ENCODE data around the gene CASKIN2.
A peak's percentile ranks its signal among the peaks of the same experiment; 100 is the strongest.
"Not testable (repeated sequence)": the region's sequence is repeated elsewhere in the genome, so short reads cannot be mapped to it uniquely, and the experiment has no call there.

CASKIN2 gene

GRCh38 chr17:75520413-75520812 lies 5.1 kb upstream of the CASKIN2 start:
- not testable (repeated sequence) for DNase-seq

- no peak for DNase-seq
These were observed 3.7 kb upstream of the CASKIN2 start for GRCh38 chr17:75518983-75519537.

GRCh38 chr17:75518201-75518600 lies 2.9 kb upstream of the CASKIN2 start:
- DNase-seq, result peak; percentile 55

DNA sequence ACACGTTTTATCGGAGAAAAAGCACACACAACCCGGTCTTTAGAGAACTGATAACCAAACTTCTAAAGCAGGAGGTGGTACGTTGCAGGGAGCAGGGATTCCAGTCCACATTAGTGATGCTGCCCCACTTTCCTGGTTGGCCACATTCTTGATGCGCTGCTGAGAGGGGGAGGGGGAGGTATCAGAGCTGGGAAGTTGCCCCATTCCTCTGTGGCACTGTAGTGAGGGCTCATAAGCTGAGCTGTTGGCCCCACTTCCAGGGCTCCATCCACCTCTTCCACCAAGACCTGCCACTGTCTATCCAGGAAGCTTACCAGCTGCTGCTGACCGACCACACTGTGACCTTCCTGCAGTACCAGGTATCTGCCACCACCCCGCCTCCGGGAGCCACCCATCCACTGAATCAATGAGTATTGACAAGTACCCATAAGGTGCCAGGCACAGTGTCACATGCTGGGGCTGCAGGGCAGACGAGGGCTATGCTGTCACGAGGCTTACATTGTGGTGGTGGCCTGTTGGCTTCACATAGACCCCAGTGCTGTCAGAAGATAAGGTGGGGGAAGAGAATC lies 2.0 kb upstream of the CASKIN2 start:
- peak; percentile 57 for DNase-seq

DNA sequence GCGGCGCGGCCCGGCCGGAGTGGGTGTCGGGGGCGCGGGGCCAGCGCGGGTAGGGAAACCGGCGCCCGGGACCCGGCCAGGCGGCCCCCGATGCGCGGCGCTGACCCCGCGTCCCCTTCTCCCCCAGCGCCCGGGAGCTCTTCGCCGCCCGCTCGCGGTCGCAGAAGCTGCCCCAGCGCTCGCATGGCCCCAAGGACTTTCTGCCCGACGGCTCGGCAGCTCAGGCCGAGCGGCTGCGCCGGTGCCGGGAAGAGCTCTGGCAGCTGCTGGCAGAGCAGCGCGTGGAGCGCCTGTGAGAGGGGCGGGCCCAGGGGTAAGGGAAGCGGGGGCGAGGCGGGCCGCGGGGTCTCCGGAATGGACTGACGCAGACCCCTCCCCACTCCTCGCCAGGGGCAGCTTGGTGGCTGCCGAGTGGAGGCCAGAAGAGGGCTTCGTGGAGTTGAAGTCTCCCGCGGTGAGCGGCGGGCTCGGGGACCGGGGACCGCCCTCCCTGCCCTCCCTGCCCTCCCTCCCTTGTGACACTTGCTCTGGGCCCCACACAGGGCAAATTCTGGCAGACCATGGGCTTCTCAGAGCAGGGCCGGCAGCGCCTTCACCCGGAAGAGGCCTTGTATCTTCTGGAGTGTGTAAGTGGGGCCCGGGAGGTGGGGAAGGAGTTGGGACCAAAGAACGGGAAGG lies 1.4 kb upstream of the CASKIN2 start:
- peak; percentile 46 for DNase-seq

GRCh38 chr17:75516255-75516618 lies 900 bp upstream of the CASKIN2 start, which contains the start of gene TSEN54:
Gene TSEN54 (plus strand): TSS chr17:75516528. CDS start chr17:75516561, 33 bp downstream.
- DNase-seq, result peak; percentile 97

DNA sequence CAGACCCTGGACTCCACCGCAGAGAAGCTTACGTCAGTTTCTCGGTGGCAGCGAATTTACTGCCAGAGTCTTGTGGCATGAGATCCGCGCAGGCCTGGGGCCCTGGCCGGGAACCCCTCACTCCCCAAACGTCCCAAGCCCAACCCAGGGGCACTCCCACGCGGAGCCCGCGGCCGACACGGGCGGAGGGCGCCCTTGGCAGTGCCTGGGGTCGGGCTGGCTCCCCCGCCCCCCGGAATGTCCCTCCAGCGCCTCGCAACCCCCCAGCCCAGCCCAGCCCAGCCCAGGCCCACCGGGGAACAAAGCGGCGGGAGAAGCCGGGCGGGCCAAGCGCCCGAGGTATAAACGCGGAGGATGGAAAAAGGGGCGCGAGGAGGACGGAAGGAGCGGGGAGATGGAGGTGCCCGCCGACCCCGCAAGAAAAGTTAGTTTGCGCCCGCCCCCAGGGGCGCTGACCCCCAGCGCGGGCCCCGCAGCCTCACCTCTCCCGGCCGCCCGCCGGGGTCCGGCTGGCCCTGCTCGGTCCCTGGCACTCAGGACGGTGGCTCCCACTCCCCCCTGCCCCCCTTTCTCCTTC lies 330 bp downstream of the CASKIN2 start:
- DNase-seq, result no peak

- DNase-seq, result no peak
These were observed 928 bp downstream of the CASKIN2 start for GRCh38 chr17:75514299-75514918.

GRCh38 chr17:75513641-75514000 lies 1.7 kb downstream of the CASKIN2 start:
- no peak for DNase-seq

- no peak for DNase-seq
These were observed 2.3 kb downstream of the CASKIN2 start for GRCh38 chr17:75512926-75513640.

DNA sequence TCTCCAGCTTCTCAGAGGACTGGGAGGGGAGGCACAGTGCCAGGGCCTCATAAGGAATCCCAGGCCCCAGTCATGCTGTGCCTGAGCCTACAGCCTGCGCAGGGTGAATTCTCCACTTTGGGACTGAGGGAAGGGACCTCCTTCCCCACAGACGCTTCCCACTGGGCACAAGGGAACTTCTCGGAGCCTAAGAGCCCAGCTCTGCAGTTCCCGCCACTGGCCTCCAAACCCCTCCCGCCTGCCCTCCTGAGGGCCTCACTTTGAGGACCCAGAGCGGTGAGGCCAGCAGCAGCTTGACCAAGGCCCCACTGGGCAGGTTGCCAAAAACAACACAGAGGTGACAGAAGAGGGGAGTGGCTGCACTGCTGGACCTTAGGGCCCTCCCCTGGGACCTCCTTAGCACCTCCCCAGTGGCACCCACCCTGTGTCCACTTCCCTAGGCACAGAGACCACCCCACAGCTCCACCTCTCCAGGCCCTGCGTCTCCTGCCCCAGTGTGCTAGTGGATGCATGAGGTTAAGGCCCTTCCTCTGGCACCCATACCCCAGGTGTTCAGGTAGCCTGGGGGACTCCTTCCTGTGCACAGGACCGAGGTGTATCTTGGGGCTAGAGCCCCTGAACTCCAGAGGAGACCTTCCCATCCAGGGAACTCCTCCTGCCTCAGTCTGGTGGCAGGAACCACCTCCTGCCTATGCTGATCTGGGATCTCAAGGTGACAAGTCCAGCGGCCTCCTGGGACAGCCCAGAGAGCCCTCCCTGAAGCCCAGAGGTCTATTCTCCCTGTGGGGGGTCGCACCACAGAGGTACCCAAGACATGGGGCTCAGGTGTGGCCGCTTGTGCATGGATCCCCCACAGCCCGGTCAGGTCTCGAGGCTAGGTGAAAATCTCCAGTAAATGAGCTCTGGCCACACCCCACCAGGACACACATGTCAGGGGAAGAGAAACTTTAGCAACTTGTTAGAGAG lies 3.4 kb downstream of the CASKIN2 start:
- no peak for DNase-seq

DNA sequence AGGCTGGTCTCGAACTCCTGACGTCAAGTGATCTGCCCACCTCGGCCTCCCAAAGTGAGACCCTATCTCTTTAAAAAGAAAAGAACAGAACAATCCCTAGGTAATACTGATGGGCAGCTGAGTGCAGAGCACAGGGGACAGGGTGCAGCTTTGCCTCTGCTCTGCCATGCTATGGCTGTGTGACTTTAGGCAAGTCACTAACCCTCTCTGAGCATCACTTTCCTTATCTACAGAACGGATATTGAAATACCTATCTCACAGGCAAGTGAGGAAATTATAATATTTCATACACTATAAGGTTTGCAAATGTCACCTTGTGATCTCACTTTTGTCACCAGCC lies 4.1 kb downstream of the CASKIN2 start:
- DNase-seq, result no peak

- DNase-seq, result no peak
These were observed 5.6 kb downstream of the CASKIN2 start for GRCh38 chr17:75509528-75510258.

GRCh38 chr17:75508931-75509361 lies 6.4 kb downstream of the CASKIN2 start:
- DNase-seq, result no peak

- DNase-seq, result no peak
These were observed 7.3 kb downstream of the CASKIN2 start for GRCh38 chr17:75507733-75508719.

DNA sequence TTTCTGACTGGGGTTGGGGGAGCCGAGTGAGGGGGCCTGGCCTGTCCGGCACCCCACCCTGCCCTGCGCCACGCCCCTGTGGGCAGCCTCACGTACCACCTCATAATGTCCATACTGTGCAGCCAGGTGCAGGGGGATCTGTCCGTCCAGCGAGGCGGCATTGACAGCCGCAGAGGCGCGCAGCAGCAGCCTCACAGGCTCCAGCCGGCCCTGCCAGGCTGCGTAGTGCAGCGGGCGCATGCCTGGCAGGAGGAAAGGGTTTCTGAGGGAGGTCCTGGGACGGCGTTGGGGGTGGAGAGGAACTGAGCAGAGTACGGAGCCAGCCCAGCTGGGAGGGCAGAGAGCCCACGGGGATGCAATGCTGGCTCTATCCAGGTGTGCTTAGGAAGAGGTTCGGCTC lies 8.4 kb downstream of the CASKIN2 start:
- no peak for DNase-seq

GRCh38 chr17:75506134-75506533 lies 9.2 kb downstream of the CASKIN2 start:
- DNase-seq, result no peak

DNA sequence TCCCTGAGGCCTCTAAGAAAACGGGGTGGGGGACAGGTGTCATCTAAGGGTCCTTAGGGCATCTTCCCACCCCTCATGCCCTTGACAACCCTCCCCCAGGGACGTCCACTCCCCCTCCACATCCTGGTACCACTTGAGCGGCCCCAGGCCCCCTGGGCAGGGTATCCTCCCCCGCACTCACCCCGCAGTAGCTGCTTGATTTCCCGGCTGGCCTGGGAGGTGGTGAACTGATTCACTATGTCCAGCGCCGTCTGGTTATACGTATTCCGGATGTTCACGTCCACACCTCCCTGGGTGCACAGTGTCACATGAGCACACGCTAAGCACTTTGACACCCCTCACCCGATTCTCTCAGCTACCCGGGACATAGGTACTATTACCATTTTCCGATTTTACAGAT lies 9.7 kb downstream of the CASKIN2 start:
- no peak for DNase-seq

- DNase-seq, result no peak
These were observed 10.3 kb downstream of the CASKIN2 start for GRCh38 chr17:75505152-75505409.

All from activated CD4-positive, alpha-beta T cell treated with anti-CD3 and anti-CD28 coated beads, Interleukin-2, Interleukin-6, amounts not matched to agents 100 ng/mL and 50 ng/mL, durations not matched to agents 16 hours and 8 hours (primary cell).